K562 (cell line): ENCODE results near the gene SLC36A3. TPM values are rescaled to one million over a fixed set of nuclear protein-coding genes. Genes with fewer than 3 reads are reported as not detected.

ENCODE experiments used
- FOXP4 ChIP-seq: sonication (generic); formaldehyde crosslinking; IDR thresholded peaks from 2 replicates; pipeline ENCODE4 v1.8.0; 2022; ENCODE audit warnings: mild to moderate bottlenecking, missing genetic modification reagents, borderline replicate concordance
- KLF16 ChIP-seq: IDR thresholded peaks from 2 replicates; pipeline ENCODE4 v1.6.1; 2016; ENCODE audit warnings: antibody characterized with exemption
- KLF6 ChIP-seq: fragments of 250-450 bp; sonication (Bioruptor Pico); IDR thresholded peaks from 2 replicates; pipeline ENCODE4 v1.4.0; 2020; ENCODE audit warnings: mild to moderate bottlenecking, moderate library complexity, borderline replicate concordance
- MEF2A ChIP-seq: IDR thresholded peaks from 2 replicates; pipeline ENCODE4 v1.6.1; 2011; ENCODE audit warnings: low read depth, mild to moderate bottlenecking, low read length, moderate library complexity; ENCODE audit not compliant: control insufficient read depth
- PBX2 ChIP-seq, 2 experiments: IDR thresholded peaks in 1 of 2; conservative IDR thresholded peaks in 1 of 2; 2 replicates each; pipeline ENCODE4 v1.6.1; 2016; ENCODE audit warnings: low read depth in 2 of 2, mild to moderate bottlenecking in 1 of 2, missing compliant biosample characterization in 1 of 2, missing genetic modification characterization in 1 of 2, moderate library complexity in 1 of 2
- PHF8 ChIP-seq: fragments of 200-600 bp; sonication (generic); IDR thresholded peaks from 2 replicates; pipeline ENCODE4 v1.6.1; 2012; ENCODE audit warnings: mixed run types, mild to moderate bottlenecking, inconsistent platforms, low read length, moderate library complexity, borderline replicate concordance
- PKNOX1 ChIP-seq: fragments of 450-650 bp; IDR thresholded peaks from 2 replicates; pipeline ENCODE4 v1.6.1; 2016
- SIN3A ChIP-seq, 2 experiments: fragments of 150-350 bp in 1 of 2; IDR thresholded peaks; 2 replicates each; pipeline ENCODE4 v1.6.1; 2011 to 2016; ENCODE audit warnings: borderline replicate concordance in 2 of 2, low read depth in 2 of 2, low read length in 2 of 2, mild to moderate bottlenecking in 2 of 2, moderate library complexity in 2 of 2; ENCODE audit not compliant: control insufficient read depth in 1 of 2
- SMAD4 ChIP-seq: fragments of 250-450 bp; sonication (Bioruptor Pico); conservative IDR thresholded peaks from 2 replicates; pipeline ENCODE4 v1.8.0; 2021; ENCODE audit warnings: inconsistent platforms, mild to moderate bottlenecking, moderate library complexity
- SRSF7 ChIP-seq: fragments of 200-400 bp; formaldehyde crosslinking; optimal IDR thresholded peaks from 2 replicates; pipeline ENCODE3; 2017; ENCODE audit warnings: mild to moderate bottlenecking, low read depth, low read length
- STAT5A ChIP-seq: IDR thresholded peaks from 2 replicates; pipeline ENCODE4 v1.6.1; 2012; ENCODE audit warnings: low read length, inconsistent platforms, borderline replicate concordance
- TAL1 ChIP-seq: fragments of 450-650 bp; IDR thresholded peaks from 2 replicates; pipeline ENCODE4 v1.6.1; 2016; ENCODE audit warnings: mild to moderate bottlenecking
- TCF15 ChIP-seq: fragments of 250-450 bp; sonication (Bioruptor Pico); IDR thresholded peaks from 2 replicates; pipeline ENCODE4 v1.8.0; 2022; ENCODE audit warnings: moderate library complexity, mild to moderate bottlenecking, inconsistent platforms
- THRA ChIP-seq: fragments of 450-650 bp; IDR thresholded peaks from 2 replicates; pipeline ENCODE4 v1.6.1; 2017; ENCODE audit warnings: mild to moderate bottlenecking, moderate library complexity
- ZNF282 ChIP-seq: sonication (generic); formaldehyde crosslinking; IDR thresholded peaks from 2 replicates; pipeline ENCODE4 v1.8.1; 2023; ENCODE audit warnings: missing genetic modification reagents
- ZNF436 ChIP-seq: fragments of 250-450, 450-650 bp; sonication (Bioruptor Pico); formaldehyde crosslinking; IDR thresholded peaks from 2 replicates; pipeline ENCODE4 v1.7.0; 2020; ENCODE audit warnings: mild to moderate bottlenecking
- polyA plus RNA-seq, 8 experiments: library from polyadenylated mRNA; depleted of rRNA in 4 of 8; stranded (reverse) in 5 of 8; unstranded in 3 of 8; fragments of >200 nt; fragmentation: Nextera tagmentation in 2 of 8; fragmentation: Illumina TruSeq in 1 of 8; extraction: Ambion mirVana in 2 of 8; extraction: Trizol in 1 of 8; gene quantifications; 2 replicates each; pipeline versions ENCODE4 v1.2.1 to v1.2.3, GENCODE V29; 2011 to 2014; ENCODE audit warnings: inconsistent platforms in 1 of 8, missing spikeins in 1 of 8
- total RNA-seq, 7 experiments: library from RNA; depleted of rRNA in 6 of 7; stranded (reverse); fragments of >200 nt in 6 of 7; fragmentation: Illumina TruSeq in 2 of 7; extraction: Trizol in 2 of 7; gene quantifications; 2 replicates each; pipeline versions ENCODE4 v1.2.1 to v1.2.3, GENCODE V29; 2011 to 2021; ENCODE audit warnings: low replicate concordance in 1 of 7

SLC36A3 gene
- total and polyA plus RNA-seq, 9 of the 15 experiments (the other 6 are each of a cell fraction or from before 2014, with no cell fraction given), result not detected

- TF ChIP-seq PKNOX1 (0 out of 2 replicates have a peak, but pooled peaks have one; percentile 10), SIN3A (IDR thresholded peaks at IDR 0.05; ENCODE audit: borderline replicate concordance in 2 of 2, control insufficient read depth in 1 of 2, low read depth in 2 of 2, low read length in 2 of 2) (no peak), SMAD4 (CRISPR knock-in tag) (peak; percentile 51), STAT5A (no peak), PHF8 (no peak), ZNF282 (no peak), KLF16 (no peak), SRSF7 (no peak), PBX2 (CRISPR knock-in tag; IDR thresholded peaks at IDR 0.05; ENCODE audit: low read depth) (no peak), PBX2 (tag; conservative IDR thresholded peaks at IDR 0.05; ENCODE audit: low read depth) (0 out of 2 replicates have a peak, but pooled peaks have one; percentile 40), MEF2A (no peak), FOXP4 (CRISPR knock-in tag) (no peak), KLF6 (CRISPR knock-in tag) (no peak), THRA (no peak), TCF15 (CRISPR knock-in tag) (no peak), ZNF436 (no peak), TAL1 (peak; percentile 34; the same call in 1 of the 2 replicates)
Observed at GRCh38 chr5:151245680-151246219, 57.8 kb downstream of the SLC36A3 start (continued).
